ENCODE measurements around the gene KREMEN1. TPM values are rescaled to one million over a fixed set of nuclear protein-coding genes. Genes with fewer than 3 reads are reported as not detected.

KREMEN1 gene
- total and polyA plus RNA-seq, 9 of the 15 experiments (the other 6 are each of a cell fraction or from before 2014, with no cell fraction given) = 0.69 to 11.5 (median 4.3) TPM

DNA sequence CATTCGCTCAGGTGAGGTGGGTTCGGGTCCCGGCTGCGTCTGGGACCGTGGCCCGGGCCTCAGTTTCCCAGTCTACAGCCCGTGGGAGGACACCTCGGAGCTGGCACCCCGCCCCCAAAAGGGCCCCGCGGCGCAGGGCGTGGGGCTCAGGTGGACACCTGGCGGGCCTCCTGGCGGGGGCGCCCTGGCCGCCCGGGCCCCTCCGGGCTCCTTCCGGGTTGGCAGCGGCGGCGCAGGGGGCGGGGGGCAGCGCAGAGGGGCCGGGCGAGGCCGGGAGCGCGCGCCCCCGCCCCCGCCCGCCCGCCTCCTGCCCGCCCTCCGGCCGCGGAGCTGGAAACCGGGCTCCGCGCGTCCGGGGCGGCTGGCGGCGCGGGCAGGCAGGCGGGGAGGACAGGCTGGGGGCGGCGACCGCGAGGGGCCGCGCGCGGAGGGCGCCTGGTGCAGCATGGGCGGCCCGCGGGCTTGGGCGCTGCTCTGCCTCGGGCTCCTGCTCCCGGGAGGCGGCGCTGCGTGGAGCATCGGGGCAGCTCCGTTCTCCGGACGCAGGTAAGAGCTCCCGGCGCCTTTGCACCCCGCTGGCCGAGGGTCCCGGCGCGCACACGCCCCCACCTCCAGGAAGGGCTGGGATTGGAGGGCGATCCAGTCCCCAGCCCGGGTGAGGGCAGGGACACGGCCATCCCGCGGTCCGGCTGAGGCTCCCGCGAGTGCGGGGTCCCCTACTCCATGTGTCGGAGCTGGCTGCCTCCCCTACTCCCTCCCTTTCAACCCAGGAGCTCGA, 132.9 kb downstream of the KREMEN1 start, which contains the start of gene EMID1 (continued):
- TF ChIP-seq SAFB2 (IDR thresholded peaks at IDR 0.05; ENCODE audit: borderline replicate concordance, low read depth, low read length, severe bottlenecking) = no peak
- no peak for TF ChIP-seq ZNF444 (CRISPR knock-in tag; IDR thresholded peaks at IDR 0.05)
- TF ChIP-seq, protein P1, sequence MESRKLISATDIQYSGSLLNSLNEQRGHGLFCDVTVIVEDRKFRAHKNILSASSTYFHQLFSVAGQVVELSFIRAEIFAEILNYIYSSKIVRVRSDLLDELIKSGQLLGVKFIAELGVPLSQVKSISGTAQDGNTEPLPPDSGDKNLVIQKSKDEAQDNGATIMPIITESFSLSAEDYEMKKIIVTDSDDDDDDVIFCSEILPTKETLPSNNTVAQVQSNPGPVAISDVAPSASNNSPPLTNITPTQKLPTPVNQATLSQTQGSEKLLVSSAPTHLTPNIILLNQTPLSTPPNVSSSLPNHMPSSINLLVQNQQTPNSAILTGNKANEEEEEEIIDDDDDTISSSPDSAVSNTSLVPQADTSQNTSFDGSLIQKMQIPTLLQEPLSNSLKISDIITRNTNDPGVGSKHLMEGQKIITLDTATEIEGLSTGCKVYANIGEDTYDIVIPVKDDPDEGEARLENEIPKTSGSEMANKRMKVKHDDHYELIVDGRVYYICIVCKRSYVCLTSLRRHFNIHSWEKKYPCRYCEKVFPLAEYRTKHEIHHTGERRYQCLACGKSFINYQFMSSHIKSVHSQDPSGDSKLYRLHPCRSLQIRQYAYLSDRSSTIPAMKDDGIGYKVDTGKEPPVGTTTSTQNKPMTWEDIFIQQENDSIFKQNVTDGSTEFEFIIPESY (CRISPR knock-in tag; IDR thresholded peaks at IDR 0.05) = no peak
- no peak for TF ChIP-seq FOXA3 (CRISPR knock-in tag; conservative IDR thresholded peaks at IDR 0.05 in 1 of 2, IDR thresholded peaks at IDR 0.05 in 1 of 2)
- TF ChIP-seq STAT5A (IDR thresholded peaks at IDR 0.05; ENCODE audit: borderline replicate concordance, low read length) = no peak
- no peak for TF ChIP-seq SMARCC2 (IDR thresholded peaks at IDR 0.05; ENCODE audit: low read depth)
- TF ChIP-seq HMGN3 (IDR thresholded peaks at IDR 0.05; ENCODE audit: borderline replicate concordance, extremely low read depth, insufficient read length, low read depth, low read length) = no peak
- TF ChIP-seq KDM4B (IDR thresholded peaks at IDR 0.05; ENCODE audit: borderline replicate concordance in 2 of 2, low read depth in 1 of 2) = no peak
- TF ChIP-seq PHF8 (IDR thresholded peaks at IDR 0.05; ENCODE audit: borderline replicate concordance, low read length) = peak; percentile 63; the same call in 1 of the 2 replicates
